Nephron progenitor cell (in vitro differentiated cells): ENCODE measurements around the gene KCTD1.

Experiments
- DNase-seq: peaks from one replicate; pipeline ENCODE4 v3.0.0; 2021
- H3K27ac Mint-ChIP-seq: 2 replicates; pipeline ENCODE4 v1.8.0; 2021; ENCODE audit warnings: mild to moderate bottlenecking, moderate library complexity, mixed read lengths
- H3K27me3 Mint-ChIP-seq: 2 replicates; pipeline ENCODE4 v1.8.0; 2021; ENCODE audit warnings: mild to moderate bottlenecking, low read depth, mixed read lengths; ENCODE audit not compliant: poor library complexity
- H3K36me3 Mint-ChIP-seq: 2 replicates; pipeline ENCODE4 v1.8.0; 2021; ENCODE audit warnings: low read depth, mixed read lengths
- H3K4me1 Mint-ChIP-seq: 2 replicates; pipeline ENCODE4 v1.8.0; 2021; ENCODE audit warnings: mixed read lengths
- H3K4me3 Mint-ChIP-seq: 2 replicates; pipeline ENCODE4 v1.8.0; 2021; ENCODE audit warnings: mild to moderate bottlenecking, moderate library complexity, mixed read lengths
- H3K9me3 Mint-ChIP-seq: 2 replicates; pipeline ENCODE4 v1.8.0; 2021; ENCODE audit warnings: mild to moderate bottlenecking, moderate library complexity, mixed read lengths
- CTCF ChIP-seq: fragments of 200-600 bp; sonication (generic); IDR thresholded peaks from 2 replicates; pipeline ENCODE4 v1.5.0; 2021; ENCODE audit warnings: antibody characterized with exemption

The KCTD1 gene

DNA sequence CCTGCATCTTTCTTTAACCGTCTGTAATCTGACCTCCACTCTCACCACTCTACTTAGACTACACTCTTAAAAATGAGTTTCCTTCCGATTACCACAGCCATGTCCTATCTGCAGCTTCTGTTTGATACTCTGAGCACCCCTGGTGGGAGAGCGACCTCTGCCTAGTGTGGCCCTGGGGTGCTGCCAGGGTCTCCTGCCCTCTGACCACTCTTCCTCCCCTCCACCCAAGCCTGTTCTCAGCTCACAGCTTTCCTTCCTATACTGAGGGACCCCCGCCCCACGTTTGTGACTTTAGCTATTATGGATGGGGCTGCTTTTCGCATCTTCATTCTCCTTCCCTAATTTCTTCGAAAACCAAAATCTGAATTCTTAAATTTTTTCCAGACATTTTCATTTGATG lies 132.7 kb downstream of the KCTD1 start:
- Mint-ChIP-seq H3K27me3 (no peaks in the 10 kb centered on the region), H3K4me1 (peaks cover 8% of the 10 kb centered on the region), H3K4me3 (no peak overlapping the region), H3K9me3 (no peaks in the 10 kb centered on the region), H3K36me3 (no peaks in the 10 kb centered on the region), H3K27ac (no peak overlapping the region)
- no peak for TF ChIP-seq CTCF
- no peak for DNase-seq

- Mint-ChIP-seq H3K9me3 (no peaks in the 10 kb centered on the region), H3K4me1 (peaks cover 4% of the 10 kb centered on the region), H3K36me3 (no peaks in the 10 kb centered on the region), H3K27ac (no peak overlapping the region), H3K4me3 (no peak overlapping the region), H3K27me3 (peaks cover 1% of the 10 kb centered on the region)
- TF ChIP-seq CTCF = no peak
- DNase-seq = no peak
These were observed 133.4 kb downstream of the KCTD1 start for GRCh38 chr18:26414901-26415440.

- no peak for DNase-seq
- Mint-ChIP-seq H3K4me3 (no peak overlapping the region), H3K9me3 (no peaks in the 10 kb centered on the region), H3K4me1 (peaks cover 24% of the 10 kb centered on the region), H3K27ac (no peak overlapping the region), H3K27me3 (peaks cover 3% of the 10 kb centered on the region), H3K36me3 (no peaks in the 10 kb centered on the region)
- TF ChIP-seq CTCF = no peak
These were observed 139.3 kb downstream of the KCTD1 start for GRCh38 chr18:26409091-26409490.

GRCh38 chr18:26407736-26408601 lies 140.4 kb downstream of the KCTD1 start:
- Mint-ChIP-seq H3K36me3 (no peaks in the 10 kb centered on the region), H3K27me3 (peaks cover 3% of the 10 kb centered on the region)
- no peak for TF ChIP-seq CTCF

GRCh38 chr18:26406854-26407517 lies 141.4 kb downstream of the KCTD1 start:
- TF ChIP-seq CTCF = no peak
- Mint-ChIP-seq H3K9me3 (no peaks in the 10 kb centered on the region), H3K36me3 (no peaks in the 10 kb centered on the region), H3K4me3 (no peak overlapping the region), H3K27me3 (peaks cover 3% of the 10 kb centered on the region), H3K4me1 (peaks cover 24% of the 10 kb centered on the region), H3K27ac (no peak overlapping the region)
- DNase-seq = no peak

More at GRCh38 chr18:26407736-26408601, 140.4 kb downstream of the KCTD1 start:
- Mint-ChIP-seq H3K27ac (no peak overlapping the region), H3K9me3 (no peaks in the 10 kb centered on the region), H3K4me3 (no peak overlapping the region), H3K4me1 (peaks cover 24% of the 10 kb centered on the region)
- DNase-seq = no peak
